K562 (cell line): ENCODE measurements around the gene FAM24B. TPM values are rescaled to one million over a fixed set of nuclear protein-coding genes. Genes with fewer than 3 reads are reported as not detected.

ENCODE experiments used
- FIP1L1 ChIP-seq: fragments of 200-400 bp; formaldehyde crosslinking; IDR thresholded peaks from 2 replicates; pipeline ENCODE4 v1.6.1; 2018; ENCODE audit warnings: mild to moderate bottlenecking, low read depth, low read length; ENCODE audit not compliant: poor library complexity, severe bottlenecking
- FOXJ2 ChIP-seq: fragments of 200-800 bp; sonication (Bioruptor generic); IDR thresholded peaks from 2 replicates; pipeline ENCODE4 v1.6.1; 2016; ENCODE audit warnings: missing genetic modification characterization, missing compliant biosample characterization
- KAT7 ChIP-seq: sonication (generic); formaldehyde crosslinking; IDR thresholded peaks from 2 replicates; pipeline ENCODE4 v1.8.0; 2022; ENCODE audit warnings: missing genetic modification reagents, mild to moderate bottlenecking, borderline replicate concordance
- MECOM ChIP-seq: fragments of 250-450 bp; sonication (Bioruptor Pico); IDR thresholded peaks from 2 replicates; pipeline ENCODE4 v1.8.0; 2022; ENCODE audit warnings: inconsistent platforms
- PTTG1 ChIP-seq: fragments of 450-650 bp; IDR thresholded peaks from 2 replicates; pipeline ENCODE4 v1.6.1; 2016; ENCODE audit warnings: low read depth, mild to moderate bottlenecking, missing genetic modification characterization, missing compliant biosample characterization
- SREBF1 ChIP-seq: fragments of 150-350 bp; IDR thresholded peaks from 2 replicates; pipeline ENCODE4 v1.6.1; 2014; ENCODE audit warnings: antibody characterized with exemption, low read depth, low read length, borderline replicate concordance
- SRF ChIP-seq, 2 experiments: fragments of 250-450, 450-650 bp in 1 of 2; sonication (Bioruptor Pico) in 1 of 2; sonication (generic) in 1 of 2; formaldehyde crosslinking; IDR thresholded peaks; 2 replicates each; pipeline versions ENCODE4 v1.5.0 to v1.5.1; 2020 to 2022; ENCODE audit warnings: mild to moderate bottlenecking in 1 of 2, missing genetic modification reagents in 1 of 2
- STAG1 ChIP-seq: sonication (generic); formaldehyde crosslinking; IDR thresholded peaks from 2 replicates; pipeline ENCODE4 v1.5.0; 2020; ENCODE audit warnings: missing genetic modification reagents, borderline replicate concordance
- ZNF764 ChIP-seq: fragments of 250-450 bp; sonication (Bioruptor Pico); IDR thresholded peaks from 2 replicates; pipeline ENCODE4 v1.4.0; 2020; ENCODE audit warnings: low read depth, mild to moderate bottlenecking, moderate library complexity
- polyA plus RNA-seq, 8 experiments: library from polyadenylated mRNA; depleted of rRNA in 4 of 8; stranded (reverse) in 5 of 8; unstranded in 3 of 8; fragments of >200 nt; fragmentation: Nextera tagmentation in 2 of 8; fragmentation: Illumina TruSeq in 1 of 8; extraction: Ambion mirVana in 2 of 8; extraction: Trizol in 1 of 8; gene quantifications; 2 replicates each; pipeline versions ENCODE4 v1.2.1 to v1.2.3, GENCODE V29; 2011 to 2014; ENCODE audit warnings: inconsistent platforms in 1 of 8, missing spikeins in 1 of 8
- total RNA-seq, 7 experiments: library from RNA; depleted of rRNA in 6 of 7; stranded (reverse); fragments of >200 nt in 6 of 7; fragmentation: Illumina TruSeq in 2 of 7; extraction: Trizol in 2 of 7; gene quantifications; 2 replicates each; pipeline versions ENCODE4 v1.2.1 to v1.2.3, GENCODE V29; 2011 to 2021; ENCODE audit warnings: low replicate concordance in 1 of 7
- TF ChIP-seq, protein P1 (sequence below): sonication (generic); formaldehyde crosslinking; IDR thresholded peaks from 2 replicates; pipeline ENCODE4 v1.8.0; 2022; ENCODE audit warnings: missing genetic modification reagents, mild to moderate bottlenecking, borderline replicate concordance
- TF ChIP-seq, protein P2 (sequence below): fragments of 250-450 bp; sonication (Bioruptor Pico); IDR thresholded peaks from 2 replicates; pipeline ENCODE4 v1.8.0; 2022; ENCODE audit warnings: inconsistent platforms
- TF ChIP-seq, protein P3 (sequence below): conservative IDR thresholded peaks from 2 replicates; pipeline ENCODE4 v1.6.1; 2011; ENCODE audit warnings: low read depth, mild to moderate bottlenecking, low read length; ENCODE audit not compliant: control insufficient read depth
- TF ChIP-seq, protein P4 (sequence below), 2 experiments: fragments of 150-350 bp in 1 of 2; IDR thresholded peaks; 2 replicates each; pipeline ENCODE4 v1.6.1; 2012 to 2016; ENCODE audit warnings: low read depth in 2 of 2, low read length in 2 of 2, mild to moderate bottlenecking in 1 of 2, moderate library complexity in 1 of 2
- TF ChIP-seq, protein P5 (sequence below): sonication (generic); formaldehyde crosslinking; IDR thresholded peaks from 2 replicates; pipeline ENCODE4 v1.8.0; 2022; ENCODE audit warnings: missing genetic modification reagents, mild to moderate bottlenecking, borderline replicate concordance

FAM24B gene
- total and polyA plus RNA-seq, 9 of the 15 experiments (the other 6 are each of a cell fraction or from before 2014, with no cell fraction given) = 6.0 to 19.6 (median 9.2) TPM

DNA sequence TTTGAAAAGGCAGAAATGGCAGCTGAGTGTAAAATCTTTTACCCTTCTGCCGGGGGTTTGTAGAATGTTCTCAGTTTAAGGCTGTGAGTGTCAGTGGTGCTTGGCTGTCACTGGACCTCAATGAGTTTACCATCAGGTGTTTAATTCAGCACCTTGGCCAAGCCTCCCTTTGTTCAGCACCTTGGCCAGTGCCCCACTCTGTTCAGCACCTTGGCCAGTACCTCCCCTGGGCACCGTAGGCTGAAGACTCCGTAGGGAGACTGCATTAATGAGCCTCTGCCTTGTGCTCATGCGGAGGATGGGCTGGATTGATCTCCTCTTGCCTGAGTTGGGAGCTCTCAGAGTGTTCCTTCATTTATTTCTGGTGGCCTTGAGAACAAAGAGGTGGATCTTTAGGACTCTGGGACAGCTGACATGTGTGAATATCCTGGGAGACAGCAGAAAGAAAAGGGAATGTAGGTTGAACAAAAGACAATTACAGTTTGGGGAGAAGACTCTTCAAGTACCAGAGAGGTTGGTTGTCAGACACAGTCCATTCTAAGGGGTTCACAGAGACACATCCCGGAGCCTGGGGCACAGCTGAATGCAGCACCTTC lies 32.6 kb upstream of the FAM24B start (continued):
- TF ChIP-seq, protein P1, sequence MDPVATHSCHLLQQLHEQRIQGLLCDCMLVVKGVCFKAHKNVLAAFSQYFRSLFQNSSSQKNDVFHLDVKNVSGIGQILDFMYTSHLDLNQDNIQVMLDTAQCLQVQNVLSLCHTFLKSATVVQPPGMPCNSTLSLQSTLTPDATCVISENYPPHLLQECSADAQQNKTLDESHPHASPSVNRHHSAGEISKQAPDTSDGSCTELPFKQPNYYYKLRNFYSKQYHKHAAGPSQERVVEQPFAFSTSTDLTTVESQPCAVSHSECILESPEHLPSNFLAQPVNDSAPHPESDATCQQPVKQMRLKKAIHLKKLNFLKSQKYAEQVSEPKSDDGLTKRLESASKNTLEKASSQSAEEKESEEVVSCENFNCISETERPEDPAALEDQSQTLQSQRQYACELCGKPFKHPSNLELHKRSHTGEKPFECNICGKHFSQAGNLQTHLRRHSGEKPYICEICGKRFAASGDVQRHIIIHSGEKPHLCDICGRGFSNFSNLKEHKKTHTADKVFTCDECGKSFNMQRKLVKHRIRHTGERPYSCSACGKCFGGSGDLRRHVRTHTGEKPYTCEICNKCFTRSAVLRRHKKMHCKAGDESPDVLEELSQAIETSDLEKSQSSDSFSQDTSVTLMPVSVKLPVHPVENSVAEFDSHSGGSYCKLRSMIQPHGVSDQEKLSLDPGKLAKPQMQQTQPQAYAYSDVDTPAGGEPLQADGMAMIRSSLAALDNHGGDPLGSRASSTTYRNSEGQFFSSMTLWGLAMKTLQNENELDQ = peak; percentile 99
- TF ChIP-seq FOXJ2 (tag) (0 out of 2 replicates have a peak, but pooled peaks have one; percentile 70), PTTG1 (tag) (peak; percentile 41; the same call in 1 of the 2 replicates), KAT7 (peak; percentile 96; the same call in 1 of the 2 replicates), SREBF1 (peak; percentile 89), FIP1L1 (no peak), MECOM (peak; percentile 89), STAG1 (CRISPR knock-in tag) (peak; percentile 94), SRF (CRISPR knock-in tag; IDR thresholded peaks at IDR 0.05) (peak in 1 of 2 experiments; percentile 96; a peak in 2 of 4 replicates), ZNF764 (CRISPR knock-in tag) (no peak)
- TF ChIP-seq, protein P2, sequence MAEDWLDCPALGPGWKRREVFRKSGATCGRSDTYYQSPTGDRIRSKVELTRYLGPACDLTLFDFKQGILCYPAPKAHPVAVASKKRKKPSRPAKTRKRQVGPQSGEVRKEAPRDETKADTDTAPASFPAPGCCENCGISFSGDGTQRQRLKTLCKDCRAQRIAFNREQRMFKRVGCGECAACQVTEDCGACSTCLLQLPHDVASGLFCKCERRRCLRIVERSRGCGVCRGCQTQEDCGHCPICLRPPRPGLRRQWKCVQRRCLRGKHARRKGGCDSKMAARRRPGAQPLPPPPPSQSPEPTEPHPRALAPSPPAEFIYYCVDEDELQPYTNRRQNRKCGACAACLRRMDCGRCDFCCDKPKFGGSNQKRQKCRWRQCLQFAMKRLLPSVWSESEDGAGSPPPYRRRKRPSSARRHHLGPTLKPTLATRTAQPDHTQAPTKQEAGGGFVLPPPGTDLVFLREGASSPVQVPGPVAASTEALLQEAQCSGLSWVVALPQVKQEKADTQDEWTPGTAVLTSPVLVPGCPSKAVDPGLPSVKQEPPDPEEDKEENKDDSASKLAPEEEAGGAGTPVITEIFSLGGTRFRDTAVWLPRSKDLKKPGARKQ (CRISPR knock-in tag) = no peak
- TF ChIP-seq, protein P3, sequence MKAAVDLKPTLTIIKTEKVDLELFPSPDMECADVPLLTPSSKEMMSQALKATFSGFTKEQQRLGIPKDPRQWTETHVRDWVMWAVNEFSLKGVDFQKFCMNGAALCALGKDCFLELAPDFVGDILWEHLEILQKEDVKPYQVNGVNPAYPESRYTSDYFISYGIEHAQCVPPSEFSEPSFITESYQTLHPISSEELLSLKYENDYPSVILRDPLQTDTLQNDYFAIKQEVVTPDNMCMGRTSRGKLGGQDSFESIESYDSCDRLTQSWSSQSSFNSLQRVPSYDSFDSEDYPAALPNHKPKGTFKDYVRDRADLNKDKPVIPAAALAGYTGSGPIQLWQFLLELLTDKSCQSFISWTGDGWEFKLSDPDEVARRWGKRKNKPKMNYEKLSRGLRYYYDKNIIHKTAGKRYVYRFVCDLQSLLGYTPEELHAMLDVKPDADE = peak; percentile 55; the same call in 1 of the 2 replicates
- TF ChIP-seq, protein P4, sequence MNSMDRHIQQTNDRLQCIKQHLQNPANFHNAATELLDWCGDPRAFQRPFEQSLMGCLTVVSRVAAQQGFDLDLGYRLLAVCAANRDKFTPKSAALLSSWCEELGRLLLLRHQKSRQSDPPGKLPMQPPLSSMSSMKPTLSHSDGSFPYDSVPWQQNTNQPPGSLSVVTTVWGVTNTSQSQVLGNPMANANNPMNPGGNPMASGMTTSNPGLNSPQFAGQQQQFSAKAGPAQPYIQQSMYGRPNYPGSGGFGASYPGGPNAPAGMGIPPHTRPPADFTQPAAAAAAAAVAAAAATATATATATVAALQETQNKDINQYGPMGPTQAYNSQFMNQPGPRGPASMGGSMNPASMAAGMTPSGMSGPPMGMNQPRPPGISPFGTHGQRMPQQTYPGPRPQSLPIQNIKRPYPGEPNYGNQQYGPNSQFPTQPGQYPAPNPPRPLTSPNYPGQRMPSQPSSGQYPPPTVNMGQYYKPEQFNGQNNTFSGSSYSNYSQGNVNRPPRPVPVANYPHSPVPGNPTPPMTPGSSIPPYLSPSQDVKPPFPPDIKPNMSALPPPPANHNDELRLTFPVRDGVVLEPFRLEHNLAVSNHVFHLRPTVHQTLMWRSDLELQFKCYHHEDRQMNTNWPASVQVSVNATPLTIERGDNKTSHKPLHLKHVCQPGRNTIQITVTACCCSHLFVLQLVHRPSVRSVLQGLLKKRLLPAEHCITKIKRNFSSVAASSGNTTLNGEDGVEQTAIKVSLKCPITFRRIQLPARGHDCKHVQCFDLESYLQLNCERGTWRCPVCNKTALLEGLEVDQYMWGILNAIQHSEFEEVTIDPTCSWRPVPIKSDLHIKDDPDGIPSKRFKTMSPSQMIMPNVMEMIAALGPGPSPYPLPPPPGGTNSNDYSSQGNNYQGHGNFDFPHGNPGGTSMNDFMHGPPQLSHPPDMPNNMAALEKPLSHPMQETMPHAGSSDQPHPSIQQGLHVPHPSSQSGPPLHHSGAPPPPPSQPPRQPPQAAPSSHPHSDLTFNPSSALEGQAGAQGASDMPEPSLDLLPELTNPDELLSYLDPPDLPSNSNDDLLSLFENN (IDR thresholded peaks at IDR 0.05; ENCODE audit: low read depth in 2 of 2, low read length in 2 of 2) = no peak
- TF ChIP-seq, protein P5, sequence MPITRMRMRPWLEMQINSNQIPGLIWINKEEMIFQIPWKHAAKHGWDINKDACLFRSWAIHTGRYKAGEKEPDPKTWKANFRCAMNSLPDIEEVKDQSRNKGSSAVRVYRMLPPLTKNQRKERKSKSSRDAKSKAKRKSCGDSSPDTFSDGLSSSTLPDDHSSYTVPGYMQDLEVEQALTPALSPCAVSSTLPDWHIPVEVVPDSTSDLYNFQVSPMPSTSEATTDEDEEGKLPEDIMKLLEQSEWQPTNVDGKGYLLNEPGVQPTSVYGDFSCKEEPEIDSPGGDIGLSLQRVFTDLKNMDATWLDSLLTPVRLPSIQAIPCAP (CRISPR knock-in tag) = peak; percentile 99; the same call in 1 of the 2 replicates
